ENCODE data around the gene APBA1.

Gene APBA1

GRCh38 chr9:69593301-69593700 is 78.9 kb downstream of the APBA1 start:
- no peak overlapping the region for H3K4me3 ChIP-seq (replicated peaks; ENCODE audit: insufficient read depth, low read length)
- no peak overlapping the region for H3K27ac ChIP-seq (replicated peaks)
- no peak for DNase-seq (ENCODE audit: low read depth in 1 of 2, low spot score in 1 of 2)
- H3K27me3 ChIP-seq (ENCODE audit: insufficient read depth, poor library complexity, severe bottlenecking), result no peaks in the 10 kb centered on the region
- TF ChIP-seq SPI1 (IDR thresholded peaks at IDR 0.05; ENCODE audit: borderline replicate concordance, low read depth) (no peak), REST (IDR thresholded peaks at IDR 0.05; ENCODE audit: insufficient replicate concordance, low read depth) (no peak), CTCF (IDR thresholded peaks at IDR 0.05; ENCODE audit: insufficient read depth, low read length) (no peak), POLR2AphosphoS5 (IDR thresholded peaks at IDR 0.05; ENCODE audit: low read depth) (no peak), GABPA (IDR thresholded peaks at IDR 0.05; ENCODE audit: low read depth) (no peak)

- Histone ChIP-seq H3K27ac (replicated peaks) (no peak overlapping the region), H3K27me3 (ENCODE audit: insufficient read depth, poor library complexity, severe bottlenecking) (no peaks in the 10 kb centered on the region), H3K4me3 (replicated peaks; ENCODE audit: insufficient read depth, low read length) (no peak overlapping the region)
- TF ChIP-seq GABPA (IDR thresholded peaks at IDR 0.05; ENCODE audit: low read depth), result no peak
- no peak for TF ChIP-seq POLR2AphosphoS5 (IDR thresholded peaks at IDR 0.05; ENCODE audit: low read depth)
- no peak for TF ChIP-seq CTCF (IDR thresholded peaks at IDR 0.05; ENCODE audit: insufficient read depth, low read length)
- no peak for TF ChIP-seq SPI1 (IDR thresholded peaks at IDR 0.05; ENCODE audit: borderline replicate concordance, low read depth)
- TF ChIP-seq REST (IDR thresholded peaks at IDR 0.05; ENCODE audit: insufficient replicate concordance, low read depth), result no peak
- DNase-seq (ENCODE audit: low read depth in 1 of 2, low spot score in 1 of 2), result no peak
These were observed 81.9 kb downstream of the APBA1 start for GRCh38 chr9:69590266-69590665.

- Histone ChIP-seq H3K27ac (replicated peaks) (no peak overlapping the region), H3K27me3 (ENCODE audit: insufficient read depth, poor library complexity, severe bottlenecking) (no peaks in the 10 kb centered on the region), H3K4me3 (replicated peaks; ENCODE audit: insufficient read depth, low read length) (no peak overlapping the region)
- DNase-seq (ENCODE audit: low read depth in 1 of 2, low spot score in 1 of 2), result no peak
- TF ChIP-seq REST (IDR thresholded peaks at IDR 0.05; ENCODE audit: insufficient replicate concordance, low read depth) (no peak), CTCF (IDR thresholded peaks at IDR 0.05; ENCODE audit: insufficient read depth, low read length) (no peak), GABPA (IDR thresholded peaks at IDR 0.05; ENCODE audit: low read depth) (no peak), POLR2AphosphoS5 (IDR thresholded peaks at IDR 0.05; ENCODE audit: low read depth) (no peak)
These were observed 83.0 kb downstream of the APBA1 start for GRCh38 chr9:69589156-69589555.
